Measurements from ENCODE around the gene INTS2.

DNA sequence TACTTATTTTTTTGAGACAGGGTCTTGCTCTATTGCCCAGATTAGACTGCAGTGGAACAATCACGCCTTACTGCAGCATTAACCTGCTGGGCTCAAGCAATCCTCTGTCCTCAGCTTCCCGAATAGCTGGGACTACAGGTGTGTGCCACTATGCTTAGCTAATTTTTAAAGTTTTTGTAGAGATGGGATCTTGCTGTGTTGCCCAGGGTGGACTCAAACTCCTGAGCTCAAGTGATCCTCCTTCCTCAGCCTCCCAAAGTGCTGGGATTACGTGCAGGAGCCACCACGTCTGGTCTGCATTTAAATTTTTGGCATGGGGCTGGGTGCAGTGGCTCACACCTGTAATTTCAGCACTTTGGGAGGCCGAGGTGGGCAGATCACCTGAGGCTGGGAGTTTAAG is 41.0 kb upstream of the INTS2 start:
- TF ChIP-seq POLR2A (IDR thresholded peaks at IDR 0.05; ENCODE audit: low read length) (no peak), CTCF (IDR thresholded peaks at IDR 0.05) (no peak), RAD21 (conservative IDR thresholded peaks at IDR 0.05 in 1 of 2, IDR thresholded peaks at IDR 0.05 in 1 of 2) (no peak), REST (IDR thresholded peaks at IDR 0.05) (no peak), ZC3H11A (IDR thresholded peaks at IDR 0.05) (no peak), HEYL (CRISPR knock-in tag; IDR thresholded peaks at IDR 0.05) (no peak), CHD4 (IDR thresholded peaks at IDR 0.05; ENCODE audit: borderline replicate concordance) (no peak), MAFK (IDR thresholded peaks at IDR 0.05; ENCODE audit: partially characterized antibody) (no peak), CEBPB (IDR thresholded peaks at IDR 0.05) (no peak), POLR2AphosphoS2 (conservative IDR thresholded peaks at IDR 0.05; ENCODE audit: low read length) (no peak), CHD2 (IDR thresholded peaks at IDR 0.05; ENCODE audit: low read length, partially characterized antibody) (no peak), BHLHE40 (IDR thresholded peaks at IDR 0.05; ENCODE audit: low read depth, low read length) (no peak), HDAC2 (IDR thresholded peaks at IDR 0.05) (no peak)
